GM12878 (cell line): Measurements from ENCODE around the gene CCHCR1. TPM values are rescaled to one million over a fixed set of nuclear protein-coding genes. Genes with fewer than 3 reads are reported as not detected.

ENCODE experiments used
- ATAC-seq: fragments of 200-7000 bp; cut with Tn5 transposase; 3 replicates; pipeline ENCODE4 v1.9.1; 2020; ENCODE audit warnings: mild to moderate bottlenecking, moderate library complexity
- BruUV-seq: library from RNA; stranded (reverse); fragments of 400-500 nt; replicated peaks from 2 replicates; lab custom pipeline; 2021; lab: Mats Ljungman, UMichigan
- CTCF ChIA-PET: fragments of 300-600 bp; sonication (Branson Sonifier 250); formaldehyde crosslinking; extraction: SDS; loops from one replicate; lab custom pipeline; 2021; ENCODE audit warnings: inconsistent platforms; lab: Yijun Ruan, JAX
- POLR2A ChIA-PET: fragments of 350-600 bp; formaldehyde crosslinking; extraction: SDS; loops from one replicate; lab custom pipeline; 2021; ENCODE audit warnings: inconsistent platforms; lab: Charles Lee
- RAD21 ChIA-PET: fragments of 300-600 bp; sonication (Branson Sonifier 250); formaldehyde crosslinking; loops from one replicate; lab custom pipeline; 2023; ENCODE audit warnings: antibody characterized with exemption; ENCODE audit not compliant: unreplicated experiment; lab: Charles Lee
- SMC1A ChIA-PET: fragments of 300-600 bp; sonication (Branson Sonifier 250); formaldehyde crosslinking; loops from one replicate; lab custom pipeline; 2023; ENCODE audit not compliant: unreplicated experiment, uncharacterized antibody; lab: Charles Lee
- DNase-seq: peaks from one replicate; pipeline ENCODE4 v3.0.0-alpha.2; 2011; ENCODE audit warnings: low read depth, low spot score
- FAIRE-seq: peaks from 3 replicates; lab custom pipeline; 2011; peaks lifted over from hg19 to GRCh38; lab: Jason Lieb, UNC
- H2AFZ ChIP-seq: 2 replicates; pipeline ENCODE4 v1.6.0; 2011; ENCODE audit warnings: low read depth, low read length, control low read depth; ENCODE audit not compliant: control insufficient read depth
- H3K27ac ChIP-seq: 2 replicates; pipeline ENCODE4 v1.5.1; 2011; ENCODE audit warnings: control low read depth; ENCODE audit not compliant: control insufficient read depth, insufficient read depth
- H3K27me3 ChIP-seq, 2 experiments: replicated peaks in 1 of 2; 2 replicates each; pipeline versions ENCODE4 v1.6.0 to v1.6.1; 2011; ENCODE audit warnings: low read length in 1 of 2; ENCODE audit not compliant: control insufficient read depth in 2 of 2, insufficient read depth in 2 of 2
- H3K36me3 ChIP-seq, 2 experiments: 2 replicates each; pipeline ENCODE4 v1.5.1; 2011; ENCODE audit warnings: low read length in 1 of 2; ENCODE audit not compliant: control insufficient read depth in 2 of 2, insufficient read depth in 2 of 2
- H3K4me1 ChIP-seq: 2 replicates; pipeline ENCODE4 v1.6.1; 2011; ENCODE audit warnings: mild to moderate bottlenecking, low read length, moderate library complexity, mixed read lengths; ENCODE audit not compliant: control insufficient read depth, insufficient read depth
- H3K4me2 ChIP-seq: 2 replicates; pipeline ENCODE4 v1.6.0; 2011; ENCODE audit warnings: control low read depth; ENCODE audit not compliant: control insufficient read depth, insufficient read depth
- H3K4me3 ChIP-seq: fragments of 200-600 bp; sonication (generic); 2 replicates; pipeline ENCODE4 v1.5.1; 2016
- H3K79me2 ChIP-seq: 2 replicates; pipeline ENCODE4 v1.6.0; 2011; ENCODE audit warnings: low read length; ENCODE audit not compliant: control insufficient read depth, insufficient read depth
- H3K9ac ChIP-seq: 2 replicates; pipeline ENCODE4 v1.8.0; 2011; ENCODE audit warnings: low read length, control low read depth, mixed read lengths; ENCODE audit not compliant: control insufficient read depth, insufficient read depth
- H3K9me3 ChIP-seq: replicated peaks from 3 replicates; pipeline ENCODE4 v1.5.1; 2011; ENCODE audit warnings: mild to moderate bottlenecking, low read length; ENCODE audit not compliant: control insufficient read depth, insufficient read depth
- H4K20me1 ChIP-seq: 2 replicates; pipeline ENCODE4 v1.6.0; 2011; ENCODE audit not compliant: control insufficient read depth, insufficient read depth
- CBX5 ChIP-seq: sonication (generic); IDR thresholded peaks from 2 replicates; pipeline ENCODE4 v1.6.1; 2016; ENCODE audit warnings: low read depth, moderate library complexity, mild to moderate bottlenecking, inconsistent platforms
- MTA3 ChIP-seq: IDR thresholded peaks from 2 replicates; pipeline ENCODE4 v1.6.1; 2012; ENCODE audit warnings: low read length, inconsistent platforms, borderline replicate concordance
- RCOR1 ChIP-seq: conservative IDR thresholded peaks from 2 replicates; pipeline ENCODE4 v1.6.1; 2012; ENCODE audit warnings: low read depth, low read length, improper control_type of control experiment
- TARDBP ChIP-seq: IDR thresholded peaks from 2 replicates; pipeline ENCODE4 v1.6.1; 2016; ENCODE audit warnings: borderline replicate concordance
- WGBS: methylation state at CpG from one replicate; pipeline ENCODE4 v1.1.6; 2016; ENCODE audit warnings: low lambda C conversion rate; ENCODE audit not compliant: insufficient replicate concordance, insufficient coverage; ENCODE audit errors: missing lambda C conversion rate; 5-methylcytosine and 5-hydroxymethylcytosine counted together
- in situ Hi-C: fragments of 300-500 bp; cut with MboI; formaldehyde crosslinking; loops from 9 replicates; pipeline ENCODE4 v1.14.3; 2018; ENCODE audit warnings: mixed read lengths
- intact Hi-C: fragments of 100-400 bp; cut with micrococcal nuclease; formaldehyde crosslinking; loops from one replicate; pipeline ENCODE4 v1.14.2; 2022; ENCODE audit not compliant: unreplicated experiment
- polyA plus RNA-seq, 11 experiments: library from polyadenylated mRNA; depleted of rRNA in 4 of 11; unstranded in 6 of 11; stranded (reverse) in 5 of 11; fragments of >200 nt; fragmentation: Nextera tagmentation in 4 of 11; fragmentation: Illumina TruSeq in 1 of 11; extraction: Ambion mirVana in 4 of 11; extraction: Trizol in 1 of 11; gene quantifications; 1 replicate in 1 of 11; 2 replicates in 10 of 11; pipeline versions ENCODE4 v1.2.1 to v1.2.3, GENCODE V29; 2011 to 2016; ENCODE audit warnings: inconsistent platforms in 2 of 11, missing spikeins in 2 of 11, low read depth in 1 of 11
- total RNA-seq, 4 experiments: library from RNA; depleted of rRNA in 3 of 4; stranded (reverse); fragments of >200 nt in 3 of 4; fragmentation: Illumina TruSeq in 1 of 4; extraction: Trizol in 1 of 4; gene quantifications; 2 replicates each; pipeline versions ENCODE4 v1.2.1 to v1.2.3, GENCODE V29; 2013 to 2021
- TF ChIP-seq, protein P1 (sequence below): IDR thresholded peaks from 2 replicates; pipeline ENCODE4 v1.6.1; 2012; ENCODE audit warnings: mild to moderate bottlenecking, low read depth, low read length
- TF ChIP-seq, protein P2 (sequence below): fragments of 450-650 bp; conservative IDR thresholded peaks from 2 replicates; pipeline ENCODE4 v1.6.1; 2017; ENCODE audit warnings: mild to moderate bottlenecking, moderate library complexity

Gene CCHCR1
- total and polyA plus RNA-seq, 10 of the 15 experiments (the other 5 are each of a cell fraction or from before 2014, with no cell fraction given), result 1.0 to 35.2 (median 24.7) TPM

DNA sequence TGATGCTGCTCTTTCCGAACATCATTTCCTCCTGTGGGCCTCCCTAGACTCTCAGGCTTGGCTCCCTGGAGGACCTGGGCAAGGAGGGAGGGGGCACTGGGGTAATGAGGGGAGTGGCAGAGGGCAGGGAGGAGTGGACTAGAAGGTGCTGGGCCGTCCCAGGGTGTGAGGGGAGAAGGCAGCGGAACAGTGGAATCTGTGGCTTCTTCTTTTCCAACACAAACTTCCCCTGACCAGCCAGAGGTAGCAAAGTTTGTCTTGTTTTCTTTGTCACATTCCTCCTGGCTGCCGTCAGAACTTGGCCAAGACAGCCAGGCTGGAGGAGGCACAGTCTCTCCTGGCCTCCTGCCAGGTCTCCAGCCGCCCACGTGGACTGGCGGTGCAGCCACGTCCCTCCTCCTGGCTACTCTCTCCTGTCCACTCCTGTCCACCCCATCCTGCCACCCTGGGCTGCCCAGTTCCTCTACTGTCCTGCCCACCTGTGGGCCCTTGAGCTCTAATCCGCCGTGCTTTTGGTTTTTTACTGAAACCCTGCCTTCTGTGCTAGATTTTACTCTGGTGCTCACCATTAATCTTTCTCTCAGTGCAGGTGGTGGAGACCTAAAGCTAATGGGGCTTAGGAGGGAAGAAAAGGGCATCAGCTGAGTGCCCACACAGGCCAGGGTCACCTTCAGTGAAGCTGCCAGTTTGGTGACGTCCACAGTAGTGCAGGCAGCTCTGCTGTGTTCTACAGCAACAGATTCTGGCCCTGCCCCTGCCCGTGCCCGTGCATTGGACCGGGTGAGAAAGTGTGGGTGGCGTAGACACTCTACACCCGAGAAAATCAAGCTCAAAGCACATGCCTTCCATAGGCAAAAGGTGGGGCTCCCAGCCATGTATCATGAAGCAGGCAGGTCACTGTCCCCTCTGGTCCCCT, 34.6 kb downstream of the CCHCR1 start (continued):
- TF ChIP-seq CBX5, result no peak
- TF ChIP-seq MTA3, result no peak

DNA sequence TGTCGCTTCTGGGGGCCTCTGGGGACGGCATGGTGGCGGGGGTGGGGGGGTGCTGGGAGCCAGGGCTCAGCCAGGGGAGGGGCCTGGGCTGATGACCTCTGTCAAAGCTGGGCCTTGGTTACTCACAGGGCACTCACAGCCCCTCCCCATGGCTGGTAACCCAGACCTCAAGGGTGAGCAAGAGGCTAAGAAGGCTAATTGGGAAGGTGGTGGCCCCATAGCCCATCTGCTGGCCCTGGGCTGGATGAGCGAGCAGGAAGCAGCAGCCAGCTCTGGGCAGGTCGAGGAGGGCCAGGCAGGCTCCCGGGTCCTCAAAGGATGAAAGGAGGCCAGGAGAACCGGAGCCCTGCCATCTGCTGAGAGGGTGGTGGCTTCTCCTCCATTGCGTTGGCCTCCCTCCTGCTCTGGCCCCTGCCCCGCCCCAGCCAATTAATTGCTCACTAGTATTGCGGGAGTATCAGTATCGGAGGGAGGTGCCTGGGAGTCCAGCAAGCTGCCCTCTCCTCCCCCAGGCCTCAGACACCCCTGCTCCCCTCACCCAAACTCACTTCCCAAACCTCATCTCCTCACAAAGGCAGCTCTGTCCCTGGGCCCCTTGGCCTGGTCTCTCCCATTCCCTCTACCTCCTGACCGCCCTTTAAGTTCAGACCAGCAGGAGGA, 36.3 kb downstream of the CCHCR1 start:
- SMC1A ChIA-PET, result no interaction called here
- H3K36me3 ChIP-seq, result no peaks in the 10 kb centered on the region
- H3K79me2 ChIP-seq, result no peaks in the 10 kb centered on the region
- H3K27ac ChIP-seq, result no peak overlapping the region
- RAD21 ChIA-PET, result no interaction called here
- WGBS, result 25% methylated on average over 11 of the region's 12 CpGs
- no peak overlapping the region for H2AFZ ChIP-seq
- BruUV-seq, result no TSS peak
- in situ Hi-C loops (no loop called here), intact Hi-C loops (no loop called here)
- H4K20me1 ChIP-seq, result no peaks in the 10 kb centered on the region
- peaks cover 3% of the 10 kb centered on the region in 2 experiments; a peak in 3 of 4 replicates for H3K27me3 ChIP-seq
- no peak overlapping the region for H3K4me3 ChIP-seq
- POLR2A ChIA-PET, result no interaction called here
- H3K9ac ChIP-seq, result no peak overlapping the region
- no peak for DNase-seq
- no peak for FAIRE-seq
- CTCF ChIA-PET, result interaction anchor here (0.8 kb wide), 1 partner anchor 34 kb away, joined by 4 read pairs; no protein-coding TSS in a partner anchor
- no peaks in the 10 kb centered on the region for H3K4me1 ChIP-seq
- no peak for ATAC-seq
- no peak overlapping the region for H3K4me2 ChIP-seq
- TF ChIP-seq, protein P1, sequence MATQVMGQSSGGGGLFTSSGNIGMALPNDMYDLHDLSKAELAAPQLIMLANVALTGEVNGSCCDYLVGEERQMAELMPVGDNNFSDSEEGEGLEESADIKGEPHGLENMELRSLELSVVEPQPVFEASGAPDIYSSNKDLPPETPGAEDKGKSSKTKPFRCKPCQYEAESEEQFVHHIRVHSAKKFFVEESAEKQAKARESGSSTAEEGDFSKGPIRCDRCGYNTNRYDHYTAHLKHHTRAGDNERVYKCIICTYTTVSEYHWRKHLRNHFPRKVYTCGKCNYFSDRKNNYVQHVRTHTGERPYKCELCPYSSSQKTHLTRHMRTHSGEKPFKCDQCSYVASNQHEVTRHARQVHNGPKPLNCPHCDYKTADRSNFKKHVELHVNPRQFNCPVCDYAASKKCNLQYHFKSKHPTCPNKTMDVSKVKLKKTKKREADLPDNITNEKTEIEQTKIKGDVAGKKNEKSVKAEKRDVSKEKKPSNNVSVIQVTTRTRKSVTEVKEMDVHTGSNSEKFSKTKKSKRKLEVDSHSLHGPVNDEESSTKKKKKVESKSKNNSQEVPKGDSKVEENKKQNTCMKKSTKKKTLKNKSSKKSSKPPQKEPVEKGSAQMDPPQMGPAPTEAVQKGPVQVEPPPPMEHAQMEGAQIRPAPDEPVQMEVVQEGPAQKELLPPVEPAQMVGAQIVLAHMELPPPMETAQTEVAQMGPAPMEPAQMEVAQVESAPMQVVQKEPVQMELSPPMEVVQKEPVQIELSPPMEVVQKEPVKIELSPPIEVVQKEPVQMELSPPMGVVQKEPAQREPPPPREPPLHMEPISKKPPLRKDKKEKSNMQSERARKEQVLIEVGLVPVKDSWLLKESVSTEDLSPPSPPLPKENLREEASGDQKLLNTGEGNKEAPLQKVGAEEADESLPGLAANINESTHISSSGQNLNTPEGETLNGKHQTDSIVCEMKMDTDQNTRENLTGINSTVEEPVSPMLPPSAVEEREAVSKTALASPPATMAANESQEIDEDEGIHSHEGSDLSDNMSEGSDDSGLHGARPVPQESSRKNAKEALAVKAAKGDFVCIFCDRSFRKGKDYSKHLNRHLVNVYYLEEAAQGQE, result no peak
- no peak for TF ChIP-seq TARDBP
- TF ChIP-seq, protein P2, sequence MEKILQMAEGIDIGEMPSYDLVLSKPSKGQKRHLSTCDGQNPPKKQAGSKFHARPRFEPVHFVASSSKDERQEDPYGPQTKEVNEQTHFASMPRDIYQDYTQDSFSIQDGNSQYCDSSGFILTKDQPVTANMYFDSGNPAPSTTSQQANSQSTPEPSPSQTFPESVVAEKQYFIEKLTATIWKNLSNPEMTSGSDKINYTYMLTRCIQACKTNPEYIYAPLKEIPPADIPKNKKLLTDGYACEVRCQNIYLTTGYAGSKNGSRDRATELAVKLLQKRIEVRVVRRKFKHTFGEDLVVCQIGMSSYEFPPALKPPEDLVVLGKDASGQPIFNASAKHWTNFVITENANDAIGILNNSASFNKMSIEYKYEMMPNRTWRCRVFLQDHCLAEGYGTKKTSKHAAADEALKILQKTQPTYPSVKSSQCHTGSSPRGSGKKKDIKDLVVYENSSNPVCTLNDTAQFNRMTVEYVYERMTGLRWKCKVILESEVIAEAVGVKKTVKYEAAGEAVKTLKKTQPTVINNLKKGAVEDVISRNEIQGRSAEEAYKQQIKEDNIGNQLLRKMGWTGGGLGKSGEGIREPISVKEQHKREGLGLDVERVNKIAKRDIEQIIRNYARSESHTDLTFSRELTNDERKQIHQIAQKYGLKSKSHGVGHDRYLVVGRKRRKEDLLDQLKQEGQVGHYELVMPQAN, result no peak
- no peak for TF ChIP-seq RCOR1
- H3K9me3 ChIP-seq, result no peaks in the 10 kb centered on the region
